ENCODE data around the gene SGCD.

GRCh38 chr5:156540491-156540890 lies 213.5 kb downstream of the SGCD start:
- TF ChIP-seq, protein P1, sequence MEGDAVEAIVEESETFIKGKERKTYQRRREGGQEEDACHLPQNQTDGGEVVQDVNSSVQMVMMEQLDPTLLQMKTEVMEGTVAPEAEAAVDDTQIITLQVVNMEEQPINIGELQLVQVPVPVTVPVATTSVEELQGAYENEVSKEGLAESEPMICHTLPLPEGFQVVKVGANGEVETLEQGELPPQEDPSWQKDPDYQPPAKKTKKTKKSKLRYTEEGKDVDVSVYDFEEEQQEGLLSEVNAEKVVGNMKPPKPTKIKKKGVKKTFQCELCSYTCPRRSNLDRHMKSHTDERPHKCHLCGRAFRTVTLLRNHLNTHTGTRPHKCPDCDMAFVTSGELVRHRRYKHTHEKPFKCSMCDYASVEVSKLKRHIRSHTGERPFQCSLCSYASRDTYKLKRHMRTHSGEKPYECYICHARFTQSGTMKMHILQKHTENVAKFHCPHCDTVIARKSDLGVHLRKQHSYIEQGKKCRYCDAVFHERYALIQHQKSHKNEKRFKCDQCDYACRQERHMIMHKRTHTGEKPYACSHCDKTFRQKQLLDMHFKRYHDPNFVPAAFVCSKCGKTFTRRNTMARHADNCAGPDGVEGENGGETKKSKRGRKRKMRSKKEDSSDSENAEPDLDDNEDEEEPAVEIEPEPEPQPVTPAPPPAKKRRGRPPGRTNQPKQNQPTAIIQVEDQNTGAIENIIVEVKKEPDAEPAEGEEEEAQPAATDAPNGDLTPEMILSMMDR (IDR thresholded peaks at IDR 0.05): no peak
- TF ChIP-seq POLR2A (IDR thresholded peaks at IDR 0.05): no peak
